ENCODE measurements around the gene FGF1.
"Not testable (repeated sequence)": the region's sequence is repeated elsewhere in the genome, so short reads cannot be mapped to it uniquely, and the experiment has no call there.

The FGF1 gene

GRCh38 chr5:142671266-142671665 lies 14.6 kb downstream of the FGF1 start:
- DNase-seq (ENCODE audit: low read depth in 2 of 2) = no peak

- no peak for DNase-seq (ENCODE audit: low read depth in 2 of 2)
Measured at GRCh38 chr5:142670804-142671203, 15.1 kb downstream of the FGF1 start.

- no peak for DNase-seq (ENCODE audit: low read depth in 2 of 2)
Measured at GRCh38 chr5:142669477-142669876, 16.4 kb downstream of the FGF1 start.

GRCh38 chr5:142668336-142668735 lies 17.6 kb downstream of the FGF1 start:
- no peak for DNase-seq (ENCODE audit: low read depth in 2 of 2)

GRCh38 chr5:142667831-142668230 lies 18.1 kb downstream of the FGF1 start:
- DNase-seq (ENCODE audit: low read depth in 2 of 2) = no peak

GRCh38 chr5:142664636-142665035 lies 21.3 kb downstream of the FGF1 start:
- no peak for DNase-seq (ENCODE audit: low read depth in 2 of 2)

- DNase-seq (ENCODE audit: low read depth in 2 of 2) = no peak
Measured at GRCh38 chr5:142664067-142664466, 21.8 kb downstream of the FGF1 start.

- no peak for DNase-seq (ENCODE audit: low read depth in 2 of 2)
Measured at GRCh38 chr5:142663246-142663645, 22.6 kb downstream of the FGF1 start.

GRCh38 chr5:142661957-142662356 lies 23.9 kb downstream of the FGF1 start:
- DNase-seq (ENCODE audit: low read depth in 2 of 2) = no peak

- DNase-seq (ENCODE audit: low read depth in 2 of 2) = no peak
Measured at GRCh38 chr5:142661143-142661542, 24.7 kb downstream of the FGF1 start.

GRCh38 chr5:142660731-142661130 lies 25.2 kb downstream of the FGF1 start:
- no peak for DNase-seq (ENCODE audit: low read depth in 2 of 2)

GRCh38 chr5:142660196-142660595 lies 25.7 kb downstream of the FGF1 start:
- no peak for DNase-seq (ENCODE audit: low read depth in 2 of 2)

- no peak for DNase-seq (ENCODE audit: low read depth in 2 of 2)
Measured at GRCh38 chr5:142659405-142659804, 26.5 kb downstream of the FGF1 start.

GRCh38 chr5:142658278-142658677 lies 27.6 kb downstream of the FGF1 start:
- DNase-seq (ENCODE audit: low read depth in 2 of 2) = no peak

GRCh38 chr5:142657446-142657845 lies 28.4 kb downstream of the FGF1 start:
- DNase-seq (ENCODE audit: low read depth in 2 of 2) = no peak

GRCh38 chr5:142655339-142656267 lies 30.3 kb downstream of the FGF1 start:
- DNase-seq (ENCODE audit: low read depth in 2 of 2) = peak; percentile 67 to 68

GRCh38 chr5:142654578-142655058 lies 31.3 kb downstream of the FGF1 start:
- no peak for DNase-seq (ENCODE audit: low read depth in 2 of 2)

GRCh38 chr5:142653321-142653720 lies 32.6 kb downstream of the FGF1 start:
- no peak for DNase-seq (ENCODE audit: low read depth in 2 of 2)

GRCh38 chr5:142652563-142652962 lies 33.3 kb downstream of the FGF1 start:
- no peak for DNase-seq (ENCODE audit: low read depth in 2 of 2)

- DNase-seq (ENCODE audit: low read depth in 2 of 2) = no peak
Measured at GRCh38 chr5:142650881-142651280, 35.0 kb downstream of the FGF1 start.

- DNase-seq (ENCODE audit: low read depth in 2 of 2) = no peak
Measured at GRCh38 chr5:142650060-142650459, 35.8 kb downstream of the FGF1 start.

GRCh38 chr5:142648108-142648507 lies 37.8 kb downstream of the FGF1 start:
- DNase-seq (ENCODE audit: low read depth in 2 of 2) = not testable (repeated sequence)

GRCh38 chr5:142645456-142645855 lies 40.4 kb downstream of the FGF1 start:
- no peak for DNase-seq (ENCODE audit: low read depth in 2 of 2)
